ENCODE measurements around the gene FMN2.

GRCh38 chr1:240414237-240414636, 322.6 kb downstream of the FMN2 start:
- TF ChIP-seq, protein P1, sequence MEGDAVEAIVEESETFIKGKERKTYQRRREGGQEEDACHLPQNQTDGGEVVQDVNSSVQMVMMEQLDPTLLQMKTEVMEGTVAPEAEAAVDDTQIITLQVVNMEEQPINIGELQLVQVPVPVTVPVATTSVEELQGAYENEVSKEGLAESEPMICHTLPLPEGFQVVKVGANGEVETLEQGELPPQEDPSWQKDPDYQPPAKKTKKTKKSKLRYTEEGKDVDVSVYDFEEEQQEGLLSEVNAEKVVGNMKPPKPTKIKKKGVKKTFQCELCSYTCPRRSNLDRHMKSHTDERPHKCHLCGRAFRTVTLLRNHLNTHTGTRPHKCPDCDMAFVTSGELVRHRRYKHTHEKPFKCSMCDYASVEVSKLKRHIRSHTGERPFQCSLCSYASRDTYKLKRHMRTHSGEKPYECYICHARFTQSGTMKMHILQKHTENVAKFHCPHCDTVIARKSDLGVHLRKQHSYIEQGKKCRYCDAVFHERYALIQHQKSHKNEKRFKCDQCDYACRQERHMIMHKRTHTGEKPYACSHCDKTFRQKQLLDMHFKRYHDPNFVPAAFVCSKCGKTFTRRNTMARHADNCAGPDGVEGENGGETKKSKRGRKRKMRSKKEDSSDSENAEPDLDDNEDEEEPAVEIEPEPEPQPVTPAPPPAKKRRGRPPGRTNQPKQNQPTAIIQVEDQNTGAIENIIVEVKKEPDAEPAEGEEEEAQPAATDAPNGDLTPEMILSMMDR (IDR thresholded peaks at IDR 0.05): no peak
- TF ChIP-seq ZFX (IDR thresholded peaks at IDR 0.05; ENCODE audit: borderline replicate concordance): no peak
